Epithelial cell of alveolus of lung (primary cell): ENCODE data around the gene CADPS2. TPM values are rescaled to one million over a fixed set of nuclear protein-coding genes. Genes with fewer than 3 reads are reported as not detected.

ENCODE experiments used
- total RNA-seq: library from RNA; depleted of rRNA; stranded (reverse); fragments of >200 nt; gene quantifications from 2 replicates; pipeline ENCODE4 v1.2.1, GENCODE V29; 2015

The CADPS2 gene
- total RNA-seq, result 6.2 and 8.8 TPM in 2 replicates

GRCh38 chr7:122886357-122887081 is at the start of gene CADPS2:
Gene CADPS2 (minus strand): TSS chr7:122886460. CDS start chr7:122886337, 123 bp downstream.

GRCh38 chr7:122702872-122703510 is 183.3 kb downstream of the CADPS2 start, which contains the start of gene RNF148:
Gene RNF148 (minus strand): TSS chr7:122702922. CDS start chr7:122702750, 172 bp downstream.

GRCh38 chr7:122699017-122699416 is 187.2 kb downstream of the CADPS2 start, which contains the start of gene RNF133:
Gene RNF133 (minus strand): TSS chr7:122699117. CDS start chr7:122698918, 199 bp downstream.

GRCh38 chr7:122304319-122304975 is 581.8 kb downstream of the CADPS2 start, which contains the start of gene FEZF1:
Gene FEZF1 (minus strand): TSS chr7:122304750. CDS start chr7:122304437, 313 bp downstream.

Other genes with a start within 250 kb of the CADPS2 start
- gene RNF133, start 187.3 kb downstream of the CADPS2 start, total RNA-seq, result 0.32 TPM in 1 of 2 replicates, not detected in the other
- gene RNF148, start 183.5 kb downstream of the CADPS2 start, total RNA-seq, result not detected in 2 replicates
- not detected in 2 replicates for gene TAS2R16, start 109.2 kb upstream of the CADPS2 start, total RNA-seq